Adrenal gland (tissue), 12 donors: Measurements from ENCODE around the gene CACNA1G. TPM values are rescaled to one million over a fixed set of nuclear protein-coding genes. Genes with fewer than 3 reads are reported as not detected.
A peak's percentile ranks its signal among the peaks of the same experiment; 100 is the strongest.

ENCODE experiments used
- DNase-seq, 7 donors: peaks; one replicate each; pipeline ENCODE4 v3.0.0-alpha.2; 2019 to 2020
- H3K27ac ChIP-seq, 5 donors: fragments of 200-600 bp; sonication (generic) in 4 of 5; 1 replicate in 3 of 5; 2 replicates in 2 of 5; pipeline versions ENCODE4 v1.5.1 to v1.8.0; 2016 to 2020; ENCODE audit warnings: mild to moderate bottlenecking in 1 of 5
- H3K27me3 ChIP-seq: fragments of 200-600 bp; 2 replicates; pipeline ENCODE4 v1.8.0; 2021
- H3K36me3 ChIP-seq, 2 donors: fragments of 200-600 bp; replicated peaks in 1 of 2; 1 replicate in 1 of 2; 2 replicates in 1 of 2; pipeline versions ENCODE4 v1.5.1 to v1.8.0; 2018 to 2022
- H3K4me1 ChIP-seq, 2 donors: fragments of 200-600 bp; replicated peaks in 1 of 2; 1 replicate in 1 of 2; 2 replicates in 1 of 2; pipeline versions ENCODE4 v1.5.1 to v1.8.0; 2018 to 2021
- H3K4me3 ChIP-seq, 4 donors: fragments of 200-600 bp; sonication (generic) in 3 of 4; one replicate each; pipeline ENCODE4 v1.5.1; 2016 to 2018
- H3K9me3 ChIP-seq, 3 donors: fragments of 200-600 bp; sonication (generic) in 1 of 3; replicated peaks in 1 of 3; 1 replicate in 2 of 3; 2 replicates in 1 of 3; pipeline versions ENCODE4 v1.5.1 to v1.8.0; 2016 to 2021
- POLR2A ChIP-seq, 2 donors: fragments of 450-650 bp; IDR thresholded peaks; one replicate each; pipeline ENCODE4 v1.6.1; 2017; ENCODE audit warnings: antibody characterized with exemption in 2 of 2, mild to moderate bottlenecking in 2 of 2, moderate library complexity in 1 of 2
- WGBS, 4 donors: extraction: QIAGEN DNeasy Blood & Tissue Kit in 2 of 4; methylation state at CpG; one replicate each; pipeline versions ENCODE4 v1.1.5 to v1.1.7; 2013 to 2017; 5-methylcytosine and 5-hydroxymethylcytosine counted together
- intact Hi-C, 2 donors: fragments of 100-400 bp; cut with DNase I; formaldehyde crosslinking; loops; one replicate each; pipeline versions ENCODE4 v1.14.1 to v1.15.0; 2022 to 2023
- polyA plus RNA-seq, 3 donors: library from polyadenylated mRNA; stranded (reverse); fragments of 200-250 nt in 2 of 3; fragments of 350-450 nt in 1 of 3; fragmentation: Illumina TruSeq in 1 of 3; extraction: RNeasy Lipid Tissue Mini Kit (QIAGEN cat#74804) in 1 of 3; gene quantifications; one replicate each; pipeline ENCODE4 v1.2.3, GENCODE V29; 2013 to 2014
- total RNA-seq, 9 donors: library from RNA; depleted of rRNA in 4 of 9; stranded (reverse); fragments of >200 nt in 4 of 9; fragments of 120-200 nt in 1 of 9; fragmentation: NEBNext Ultra II Directional in 1 of 9; extraction: Animal tissue kit (Norgen Biotek cat#: 25700) in 1 of 9; gene quantifications; one replicate each; pipeline versions ENCODE4 v1.1.0 to v1.2.4, GENCODE V29; 2013 to 2023
- TF ChIP-seq, protein P1 (sequence below), 6 experiments: fragments of 450-650 bp in 4 of 6; fragments of 200-600 bp in 2 of 6; sonication (generic) in 1 of 6; IDR thresholded peaks; 1 replicate in 5 of 6; 2 replicates in 1 of 6; pipeline versions ENCODE4 v1.5.1 to v1.8.0; 2016 to 2021; ENCODE audit warnings: antibody characterized with exemption in 6 of 6, mild to moderate bottlenecking in 2 of 6, moderate library complexity in 1 of 6
- donor health status: healthy with polysubstance abuse.
- donor health status: Bipolar disorder and iron deficiency.
- donor health status: DM: yes; HTN: yes; CAD: no.
- donor health status: DM: no; HTN: no; CAD: no.
- donor health status: DM: no; HTN: no; CAD: no.
- donor health status: DM: yes; HTN: yes; CAD: no.

Gene CACNA1G
- total and polyA plus RNA-seq, 12 donors = 0.05 to 2.6 (median 0.14) TPM; not detected in 1

DNA sequence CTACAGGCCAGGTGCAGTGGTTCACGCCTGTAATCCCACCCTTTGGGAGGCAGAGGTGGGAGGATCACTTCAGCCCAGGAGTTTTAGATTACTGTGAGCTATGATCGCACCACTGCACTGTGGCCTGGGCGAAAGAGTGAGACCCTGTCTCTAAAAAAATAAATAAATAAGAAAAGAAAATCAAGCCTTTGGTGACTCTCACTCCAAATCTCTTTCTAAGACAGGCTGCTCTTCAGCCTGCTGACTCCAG, 75.1 kb downstream of the CACNA1G start:
- Histone ChIP-seq H3K4me1 (peaks cover 54 to 57% of the 10 kb centered on the region in 2 donors), H3K36me3 (no peaks in the 10 kb centered on the region), H3K9me3 (no peaks in the 10 kb centered on the region), H3K4me3 (peak overlapping the region in 2 of 4 donors; percentile 54 to 92), H3K27ac (peak overlapping the region in 4 of 5 donors; percentile 70 to 90 (median 85)), H3K27me3 (no peaks in the 10 kb centered on the region)
- intact Hi-C loops = no loop called here
- WGBS, 4 donors = 45 to 56% (median 49%) methylated on average over 3 of the region's 3 CpGs
- DNase-seq = no peak
- TF ChIP-seq POLR2A (IDR thresholded peaks at IDR 0.05) = no peak
- TF ChIP-seq, protein P1, sequence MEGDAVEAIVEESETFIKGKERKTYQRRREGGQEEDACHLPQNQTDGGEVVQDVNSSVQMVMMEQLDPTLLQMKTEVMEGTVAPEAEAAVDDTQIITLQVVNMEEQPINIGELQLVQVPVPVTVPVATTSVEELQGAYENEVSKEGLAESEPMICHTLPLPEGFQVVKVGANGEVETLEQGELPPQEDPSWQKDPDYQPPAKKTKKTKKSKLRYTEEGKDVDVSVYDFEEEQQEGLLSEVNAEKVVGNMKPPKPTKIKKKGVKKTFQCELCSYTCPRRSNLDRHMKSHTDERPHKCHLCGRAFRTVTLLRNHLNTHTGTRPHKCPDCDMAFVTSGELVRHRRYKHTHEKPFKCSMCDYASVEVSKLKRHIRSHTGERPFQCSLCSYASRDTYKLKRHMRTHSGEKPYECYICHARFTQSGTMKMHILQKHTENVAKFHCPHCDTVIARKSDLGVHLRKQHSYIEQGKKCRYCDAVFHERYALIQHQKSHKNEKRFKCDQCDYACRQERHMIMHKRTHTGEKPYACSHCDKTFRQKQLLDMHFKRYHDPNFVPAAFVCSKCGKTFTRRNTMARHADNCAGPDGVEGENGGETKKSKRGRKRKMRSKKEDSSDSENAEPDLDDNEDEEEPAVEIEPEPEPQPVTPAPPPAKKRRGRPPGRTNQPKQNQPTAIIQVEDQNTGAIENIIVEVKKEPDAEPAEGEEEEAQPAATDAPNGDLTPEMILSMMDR (IDR thresholded peaks at IDR 0.05) = no peak

DNA sequence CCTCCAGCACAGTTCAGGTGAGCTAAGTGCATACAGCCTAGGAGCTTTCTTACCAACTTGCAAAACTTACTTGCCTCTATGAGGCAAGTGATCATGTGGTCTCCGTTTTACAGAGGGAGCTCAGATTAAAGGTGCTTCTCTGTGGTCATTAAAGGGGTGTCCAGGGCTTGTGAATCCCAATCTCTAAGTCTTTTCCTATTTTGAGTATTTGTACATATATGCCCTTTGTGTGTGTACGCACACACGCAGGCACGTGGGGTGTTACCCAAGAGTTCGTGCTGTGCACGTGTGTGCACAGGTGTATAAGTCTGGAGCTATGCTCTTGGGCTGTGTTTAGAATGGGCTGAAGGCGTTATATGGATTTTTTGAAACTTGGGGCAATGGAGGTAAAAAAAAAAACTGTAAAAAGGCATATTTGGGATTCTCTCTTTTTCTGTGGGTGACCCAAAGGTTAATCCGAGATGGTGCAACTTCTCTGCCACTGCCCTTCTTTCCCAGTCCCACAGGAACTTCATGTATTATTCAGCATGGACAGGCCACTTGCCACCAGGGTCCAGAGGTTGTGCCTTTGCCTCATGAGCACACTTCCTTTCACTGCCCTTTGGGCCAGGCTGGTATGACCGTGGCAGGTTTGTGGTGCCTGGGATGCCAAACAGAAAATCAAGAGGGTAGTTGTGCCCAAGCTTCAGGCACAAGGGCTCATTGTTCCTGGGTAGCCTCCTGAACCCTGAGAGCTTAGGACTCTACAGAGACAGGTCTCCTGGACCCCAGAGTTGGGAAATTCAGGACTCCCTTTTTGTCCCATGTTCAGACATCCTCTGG, 75.7 kb downstream of the CACNA1G start:
- H3K27me3 ChIP-seq = no peaks in the 10 kb centered on the region
- H3K9me3 ChIP-seq = no peaks in the 10 kb centered on the region
- peak in 1 of 2 donors; percentile 41 for TF ChIP-seq POLR2A (IDR thresholded peaks at IDR 0.05)
- TF ChIP-seq, protein P1 (IDR thresholded peaks at IDR 0.05) = no peak
- peak overlapping the region; percentile 19 to 90 (median 82) for H3K27ac ChIP-seq
- peak overlapping the region in 2 of 4 donors; percentile 54 to 92 for H3K4me3 ChIP-seq
- no peaks in the 10 kb centered on the region for H3K36me3 ChIP-seq
- 53 to 68% (median 64%) methylated on average over 9 of the region's 9 CpGs for WGBS, 4 donors
- peaks cover 59 to 63% of the 10 kb centered on the region in 2 donors for H3K4me1 ChIP-seq
- intact Hi-C loops = no loop called here
- peak in 1 of 7 donors; percentile 40 for DNase-seq

DNA sequence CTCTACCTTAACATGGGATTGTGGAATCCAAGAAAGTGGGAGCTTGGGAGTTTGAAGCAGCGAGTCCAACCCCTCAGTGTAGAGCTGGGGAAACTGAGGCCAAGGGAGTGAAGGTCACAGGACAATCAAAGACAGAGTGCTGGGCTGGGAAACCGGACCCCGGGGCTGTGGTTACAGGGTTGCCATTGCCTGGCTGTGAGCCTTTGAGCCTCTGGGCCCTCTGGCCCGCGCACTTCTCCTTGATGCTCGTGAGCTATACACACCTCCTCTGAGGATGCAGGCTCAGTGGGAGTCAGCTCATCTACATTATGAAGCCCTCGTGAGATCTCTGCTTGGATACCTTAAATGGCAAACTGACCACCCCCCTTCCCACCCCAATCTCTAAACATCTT, 76.3 kb downstream of the CACNA1G start:
- peaks cover 65 to 66% of the 10 kb centered on the region in 2 donors for H3K4me1 ChIP-seq
- 61 to 73% (median 69%) methylated on average over 4 to 7 of the region's 7 CpGs for WGBS, 4 donors
- no peak for DNase-seq

DNA sequence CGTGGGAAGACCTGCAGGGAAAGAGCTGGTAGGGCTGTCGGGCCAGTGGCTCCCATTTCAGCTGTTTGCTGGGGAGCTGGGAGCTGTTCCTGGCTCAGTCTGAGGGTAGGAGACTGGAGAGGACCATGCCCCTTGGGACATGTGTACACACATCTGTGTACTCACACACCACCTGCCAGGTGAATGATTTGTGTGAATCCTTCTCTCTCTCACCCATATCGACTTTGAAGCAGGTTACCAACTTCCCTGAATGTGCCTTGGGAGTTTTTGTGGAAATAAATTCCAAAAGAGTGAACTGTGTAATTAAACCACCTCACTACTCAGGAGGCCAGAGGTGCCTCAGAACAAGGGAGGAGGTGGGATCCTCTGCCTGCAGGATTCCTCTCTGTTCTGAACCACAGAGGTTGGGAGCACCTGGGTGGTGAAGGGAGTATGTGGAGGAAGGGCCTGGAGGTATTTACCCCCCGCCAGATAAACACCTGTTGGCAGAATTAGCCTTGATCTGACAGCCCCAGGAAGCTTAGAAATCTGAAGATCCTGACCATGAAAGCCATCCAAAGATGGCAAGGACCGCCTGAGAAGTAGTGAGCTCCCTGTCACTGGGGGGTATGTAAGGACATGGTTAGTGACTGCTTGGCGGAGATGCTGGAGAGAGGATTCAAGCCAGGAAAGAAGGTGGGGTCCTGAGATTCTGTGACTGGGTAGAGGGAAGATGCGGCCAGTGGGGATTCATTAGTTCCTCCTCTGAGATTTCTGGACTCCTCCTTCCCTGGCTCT, 77.5 kb downstream of the CACNA1G start:
- TF ChIP-seq, protein P1 (IDR thresholded peaks at IDR 0.05) = no peak
- no peak for TF ChIP-seq POLR2A (IDR thresholded peaks at IDR 0.05)
- no peaks in the 10 kb centered on the region for H3K36me3 ChIP-seq
- intact Hi-C loops = no loop called here
- WGBS, 4 donors = 59 to 77% (median 68%) methylated on average over 7 of the region's 7 CpGs
- H3K27ac ChIP-seq = peak overlapping the region; percentile 33 to 90 (median 82)
- DNase-seq = no peak
- H3K27me3 ChIP-seq = no peaks in the 10 kb centered on the region
- no peaks in the 10 kb centered on the region for H3K9me3 ChIP-seq
- peaks cover 78% of the 10 kb centered on the region in 2 donors for H3K4me1 ChIP-seq
- no peak overlapping the region for H3K4me3 ChIP-seq

More for the DNA sequence above, 76.3 kb downstream of the CACNA1G start:
- Histone ChIP-seq H3K27ac (peak overlapping the region; percentile 12 to 90 (median 82)), H3K36me3 (no peaks in the 10 kb centered on the region), H3K4me3 (no peak overlapping the region), H3K27me3 (no peaks in the 10 kb centered on the region), H3K9me3 (no peaks in the 10 kb centered on the region)
- intact Hi-C loops = no loop called here
- TF ChIP-seq POLR2A (IDR thresholded peaks at IDR 0.05) = no peak
- TF ChIP-seq, protein P1 (IDR thresholded peaks at IDR 0.05) = no peak
